Neural cell (in vitro differentiated cells): ENCODE results near the gene SLC47A1.

Experiments used
- CTCF ChIP-seq: fragments of 450-650 bp; IDR thresholded peaks from 2 replicates; pipeline ENCODE4 v1.5.1; 2014; ENCODE audit warnings: antibody characterized with exemption, mild to moderate bottlenecking, moderate library complexity; ENCODE audit not compliant: poor library complexity, severe bottlenecking
- SMC3 ChIP-seq: fragments of 450-650 bp; conservative IDR thresholded peaks from 2 replicates; pipeline ENCODE4 v1.6.1; 2014; ENCODE audit warnings: antibody characterized with exemption, mild to moderate bottlenecking, moderate library complexity; ENCODE audit not compliant: poor library complexity

GRCh38 chr17:19539040-19539399, 5.4 kb downstream of the SLC47A1 start:
- TF ChIP-seq CTCF = no peak
- no peak for TF ChIP-seq SMC3
